Renal cortex interstitium (tissue), 11 donors: ENCODE data around the gene ZC3H15. TPM values are rescaled to one million over a fixed set of nuclear protein-coding genes. Genes with fewer than 3 reads are reported as not detected.
"Not testable (repeated sequence)": the region's sequence is repeated elsewhere in the genome, so short reads cannot be mapped to it uniquely, and the experiment has no call there.

Experiments
- DNase-seq, 11 donors: peaks; one replicate each; pipeline ENCODE4 v3.0.0-alpha.2; 2013; ENCODE audit warnings: low read depth in 9 of 11, low spot score in 4 of 11; ENCODE audit errors: extremely low read depth in 1 of 11
- polyA plus RNA-seq, 3 donors: library from polyadenylated mRNA; unstranded; fragments of 120-200 nt; gene quantifications; one replicate each; pipeline ENCODE4 v1.2.1, GENCODE V29; 2013; ENCODE audit not compliant: insufficient read length in 3 of 3

Gene ZC3H15
- polyA plus RNA-seq, 3 donors, result 108 to 124 (median 116) TPM

DNA sequence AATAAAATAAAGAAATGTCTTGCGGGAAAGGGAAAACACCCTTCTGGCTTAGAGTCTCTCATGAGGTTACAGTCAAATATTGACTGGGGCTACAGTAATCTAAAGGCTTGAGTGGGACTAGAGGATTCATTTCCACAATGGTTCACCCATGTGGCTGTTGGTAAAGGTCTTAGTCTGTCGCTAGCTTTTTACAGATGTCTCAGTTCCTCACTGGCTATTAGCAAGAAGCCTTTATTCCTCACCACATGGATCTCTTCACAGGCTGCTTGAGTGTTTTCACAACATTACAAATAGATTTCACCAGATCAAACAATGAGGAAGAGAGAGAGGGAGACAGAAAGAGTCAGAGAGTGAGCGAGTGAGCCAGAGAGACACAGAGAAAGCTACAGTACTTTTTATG is 8.3 kb upstream of the ZC3H15 start:
- DNase-seq, result no peak

DNA sequence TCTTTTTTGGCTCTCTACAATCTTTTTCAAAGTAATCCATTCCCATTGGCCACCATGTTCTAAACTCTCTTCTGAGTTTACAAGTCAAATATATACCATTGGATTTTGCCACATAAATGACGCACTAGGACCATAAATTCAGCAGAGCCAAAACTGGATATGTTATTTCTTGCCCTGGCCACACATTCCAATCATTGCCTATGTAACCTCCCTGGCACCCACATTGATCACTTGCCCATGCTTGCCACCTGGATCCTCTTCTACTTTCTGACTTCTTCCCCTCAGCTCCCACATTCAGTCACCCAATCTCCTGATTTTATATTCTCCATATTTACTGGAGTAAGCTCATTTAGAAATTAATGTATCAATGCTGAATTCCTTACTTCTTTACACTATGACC is 5.1 kb upstream of the ZC3H15 start:
- no peak for DNase-seq

DNA sequence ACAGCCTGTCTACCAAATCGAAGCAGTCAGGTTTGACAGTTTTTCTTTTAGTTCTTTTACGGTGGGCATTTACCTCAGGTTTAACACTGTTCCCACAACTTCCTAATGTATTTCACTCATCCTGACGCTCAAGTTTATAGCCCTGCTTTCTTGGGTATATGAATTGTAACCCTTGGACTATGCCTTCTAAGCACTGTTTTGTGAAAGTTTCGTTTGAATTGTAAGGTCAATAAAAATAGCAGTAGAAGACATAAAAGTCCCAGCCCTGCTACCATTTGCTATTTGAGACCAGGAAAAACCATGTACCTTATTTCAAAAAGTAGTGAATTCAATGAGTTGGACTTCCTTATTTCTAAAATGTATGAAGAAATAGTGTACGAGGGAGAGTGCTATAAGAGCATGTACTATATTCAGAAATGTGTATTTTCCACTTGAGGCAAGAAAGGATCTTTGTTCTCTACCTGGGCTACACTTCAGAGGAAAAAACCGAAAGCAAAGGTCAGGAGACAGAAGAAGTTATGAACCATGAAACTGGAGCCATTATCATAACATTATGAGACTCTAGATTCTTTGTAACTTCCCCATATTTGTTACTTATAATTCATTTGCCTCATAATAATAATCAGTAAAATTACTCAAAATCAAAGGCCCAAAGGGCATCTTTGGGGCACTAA is 1.9 kb upstream of the ZC3H15 start:
- DNase-seq, result no peak

DNA sequence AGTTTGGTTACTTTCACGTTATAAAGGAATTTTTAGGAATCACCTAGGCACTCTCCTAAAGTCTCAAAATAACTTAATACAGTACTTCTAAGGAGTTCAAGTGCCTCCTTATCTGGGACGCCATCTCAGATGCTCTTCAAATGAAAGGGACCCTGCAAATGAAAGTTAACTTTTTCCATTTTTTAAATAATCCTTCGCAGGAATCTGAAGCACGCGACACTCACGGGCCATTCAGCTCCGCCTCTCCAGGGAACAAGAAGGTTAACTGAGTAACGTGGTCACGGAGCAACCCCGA is 537 bp upstream of the ZC3H15 start:
- DNase-seq, result no peak

DNA sequence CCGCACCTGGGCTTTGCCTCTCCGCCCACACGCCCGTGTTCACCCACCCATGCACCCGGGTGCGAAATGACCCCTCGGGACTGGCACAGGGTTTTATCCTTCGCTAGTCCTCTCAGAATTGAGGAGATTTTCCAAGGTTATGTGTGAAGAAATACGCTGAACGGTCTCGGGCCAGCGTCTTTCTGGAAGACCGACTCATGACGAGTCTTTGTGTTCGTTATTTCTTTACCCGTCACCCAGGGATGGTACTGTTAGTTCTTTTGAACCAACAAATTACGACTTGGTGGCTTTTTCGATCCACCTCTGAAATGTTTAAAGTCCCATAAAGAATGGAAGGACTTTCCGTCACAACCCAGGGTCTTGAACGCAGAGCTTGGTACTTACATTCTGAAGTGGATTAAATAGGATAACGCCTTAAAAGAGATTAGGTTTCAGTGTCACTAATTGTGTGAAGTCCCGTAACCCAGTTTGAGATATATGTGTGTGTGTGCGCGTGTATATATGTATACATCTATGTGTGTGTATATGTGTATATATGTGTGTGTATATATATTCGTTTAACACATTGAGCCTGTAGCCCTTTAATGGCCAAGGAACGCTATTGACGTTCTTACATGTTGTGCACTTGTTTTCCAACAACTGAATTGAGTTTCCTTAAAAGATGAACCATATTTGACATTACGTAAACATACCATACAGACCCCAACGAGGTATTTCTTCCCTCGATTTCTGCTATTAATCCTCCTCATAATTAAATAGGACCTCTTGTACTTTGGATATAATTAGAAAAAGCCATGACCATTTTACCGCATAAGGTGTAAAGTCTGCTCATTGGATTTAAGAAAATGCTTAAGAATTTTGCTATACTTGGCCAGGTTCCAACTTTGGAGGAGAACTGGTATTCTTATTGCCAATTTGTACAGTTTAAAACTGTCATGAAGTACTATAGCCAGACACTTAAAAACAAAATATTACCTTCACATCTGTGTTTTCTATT is 889 bp downstream of the ZC3H15 start:
- peak in 3 of 11 donors; percentile 3 to 21 (median 15) for DNase-seq

DNA sequence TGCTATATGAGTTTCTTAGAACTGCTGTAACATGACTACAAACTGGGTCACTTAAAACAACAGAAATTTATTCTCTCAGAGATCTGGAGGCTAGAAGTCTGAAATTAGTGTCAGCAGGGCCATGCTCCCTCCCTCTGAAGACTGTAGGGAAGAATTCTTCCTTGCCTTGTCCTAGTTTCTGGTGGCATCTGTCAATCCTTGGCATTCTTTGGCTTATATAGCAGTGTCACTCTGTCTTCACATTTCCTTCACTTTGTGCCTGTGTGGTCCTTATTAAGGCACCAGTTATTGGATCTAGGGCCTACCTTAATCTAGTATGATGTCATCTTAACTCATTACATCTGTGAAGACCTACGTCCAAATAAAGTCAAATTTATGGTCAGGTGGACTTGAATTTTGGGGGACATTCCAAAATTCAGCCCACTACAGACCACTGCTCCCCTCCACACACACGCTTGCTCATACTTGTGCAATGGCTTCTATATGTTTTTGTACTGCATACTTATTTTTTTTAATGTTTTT is 7.6 kb downstream of the ZC3H15 start:
- DNase-seq, result no peak

DNA sequence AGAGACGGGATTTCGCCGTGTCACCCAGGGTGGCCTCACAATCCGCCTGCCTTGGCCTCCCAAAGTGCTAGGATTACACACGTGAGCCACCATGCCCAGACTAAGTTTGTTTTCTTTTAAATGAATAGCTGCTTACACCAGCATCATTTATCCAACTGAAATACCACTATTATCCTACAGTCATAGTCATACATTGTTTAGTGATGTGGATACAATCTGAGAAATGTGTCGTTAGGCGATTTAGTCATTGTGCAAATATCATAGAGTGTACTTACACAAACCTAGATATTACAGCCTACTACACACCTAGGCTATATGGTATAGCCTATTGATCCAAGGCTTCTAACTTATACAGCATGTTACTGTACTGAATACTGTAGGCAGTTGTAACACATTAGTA is 10.3 kb downstream of the ZC3H15 start:
- DNase-seq, result no peak

DNA sequence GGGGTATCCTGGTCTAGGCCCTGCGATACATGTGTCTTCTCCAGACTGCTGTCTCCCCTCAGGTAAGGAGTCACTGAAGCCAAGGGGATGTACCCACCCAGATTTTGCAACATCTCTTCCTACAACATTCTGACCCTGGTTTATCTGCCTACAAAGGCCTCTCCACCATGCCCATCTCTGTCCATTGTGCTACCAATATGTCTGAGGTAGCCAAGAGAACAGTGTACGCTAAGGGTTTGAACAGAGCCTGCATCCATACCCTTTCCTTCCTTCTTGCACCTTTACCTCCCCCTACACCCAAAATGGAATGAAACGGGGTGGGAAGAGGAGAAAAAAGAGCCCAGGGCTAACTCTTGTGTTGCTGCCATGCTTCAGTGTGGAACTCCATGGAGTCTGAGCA is 11.9 kb downstream of the ZC3H15 start:
- no peak for DNase-seq

DNA sequence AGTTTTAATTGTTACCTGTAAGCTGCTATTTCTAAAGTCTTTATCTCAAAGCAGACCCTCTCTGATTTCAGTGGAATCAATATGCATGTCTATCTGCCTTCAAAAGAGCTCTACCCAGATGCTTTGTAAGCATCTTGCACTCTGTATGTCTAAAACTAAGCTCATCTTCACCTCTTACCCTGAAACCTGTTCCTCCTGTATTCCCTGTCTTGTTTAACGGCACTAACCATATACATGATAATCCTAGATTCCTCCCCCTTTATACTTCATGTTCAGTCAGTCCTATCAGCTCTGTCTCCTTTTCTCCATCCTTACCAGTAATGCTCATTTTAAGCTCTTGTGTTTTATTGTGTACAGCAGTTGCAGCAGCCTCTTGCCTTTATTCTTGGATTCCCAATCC is 12.8 kb downstream of the ZC3H15 start:
- no peak for DNase-seq

DNA sequence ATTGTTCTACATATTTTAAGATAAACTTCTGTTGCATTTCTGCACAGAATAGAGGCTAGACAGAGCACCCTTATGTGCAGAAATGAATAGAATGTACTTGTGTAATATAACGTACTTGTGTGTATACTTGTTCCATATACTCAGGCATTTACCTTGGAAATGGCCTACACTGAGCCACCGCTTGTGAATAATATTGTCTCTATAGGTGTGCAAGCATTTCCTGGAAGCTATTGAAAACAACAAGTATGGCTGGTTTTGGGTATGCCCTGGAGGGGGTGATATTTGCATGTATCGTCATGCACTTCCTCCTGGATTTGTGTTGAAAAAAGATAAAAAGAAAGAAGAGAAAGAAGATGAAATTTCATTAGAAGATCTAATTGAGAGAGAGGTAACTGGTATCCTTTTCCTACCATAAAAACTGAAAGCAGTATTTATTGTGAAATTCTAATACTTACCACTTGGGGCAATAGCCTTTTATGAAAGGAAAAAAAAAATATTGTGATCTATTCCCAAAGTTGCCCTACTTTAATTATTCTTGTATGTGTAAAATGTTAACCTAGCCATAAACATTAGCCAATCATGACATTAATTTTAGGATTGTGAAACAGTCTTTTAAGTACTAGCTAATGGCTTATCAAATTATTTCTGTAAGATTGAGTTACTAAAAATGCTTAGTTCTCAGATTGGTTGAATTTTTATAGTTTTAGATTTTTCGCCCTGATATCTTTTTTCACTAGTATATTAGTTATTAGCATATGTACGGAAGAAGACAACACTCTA is 18.0 kb downstream of the ZC3H15 start:
- DNase-seq, result no peak

DNA sequence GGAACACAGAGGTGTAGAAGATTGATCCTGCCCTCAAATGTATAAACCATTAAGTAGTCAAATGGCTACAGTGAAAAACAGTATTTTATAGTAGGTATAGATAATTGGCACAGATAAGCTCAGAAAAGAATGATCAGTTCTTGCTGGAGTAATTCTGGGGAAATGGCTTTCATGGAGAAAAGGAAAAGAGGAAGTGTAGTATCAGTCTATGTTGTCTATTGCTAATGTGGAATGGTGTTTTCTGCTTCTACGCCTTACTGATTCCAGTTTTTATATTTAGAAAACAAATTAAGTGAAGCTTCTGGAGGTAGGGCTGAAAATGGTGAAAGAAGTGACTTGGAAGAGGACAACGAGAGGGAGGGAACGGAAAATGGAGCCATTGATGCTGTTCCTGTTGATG is 22.2 kb downstream of the ZC3H15 start:
- DNase-seq, result no peak

DNA sequence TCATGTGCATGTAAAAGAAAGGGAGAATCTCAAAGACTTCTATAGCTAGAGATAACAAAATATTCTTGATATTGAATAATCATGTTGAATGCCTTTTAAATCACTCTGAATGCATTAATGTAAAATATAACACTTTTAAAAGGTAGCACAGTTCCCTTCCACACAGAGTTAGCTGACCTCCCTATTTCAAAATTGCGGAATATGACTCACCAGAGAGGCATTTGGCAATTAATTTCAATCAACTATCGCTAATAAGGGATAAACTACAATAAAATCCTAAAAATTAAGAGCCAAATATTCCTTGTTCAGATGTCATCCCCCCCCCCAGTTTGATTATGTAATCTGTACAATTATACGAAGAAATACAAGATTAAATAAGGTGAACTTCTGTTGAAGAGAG is 29.3 kb downstream of the ZC3H15 start:
- DNase-seq, result no peak

DNA sequence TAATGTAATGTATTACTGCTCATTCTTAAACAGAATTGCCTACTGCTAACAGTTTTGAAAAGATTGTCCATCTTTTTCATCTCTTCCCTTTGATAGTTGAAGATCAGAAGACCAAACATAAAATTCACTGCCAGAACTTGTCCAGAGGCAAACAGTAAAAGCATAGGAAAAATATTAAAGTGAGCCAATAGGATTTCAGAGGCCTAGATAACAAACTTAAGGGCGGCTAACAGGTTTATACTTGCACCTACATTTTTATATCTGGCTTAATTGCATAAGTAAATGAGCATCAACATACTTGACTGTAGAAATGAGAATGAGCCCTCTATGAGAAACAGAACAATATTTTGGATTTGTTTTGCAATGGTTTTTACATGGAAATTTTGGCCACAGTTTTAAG is 30.3 kb downstream of the ZC3H15 start:
- no peak for DNase-seq

DNA sequence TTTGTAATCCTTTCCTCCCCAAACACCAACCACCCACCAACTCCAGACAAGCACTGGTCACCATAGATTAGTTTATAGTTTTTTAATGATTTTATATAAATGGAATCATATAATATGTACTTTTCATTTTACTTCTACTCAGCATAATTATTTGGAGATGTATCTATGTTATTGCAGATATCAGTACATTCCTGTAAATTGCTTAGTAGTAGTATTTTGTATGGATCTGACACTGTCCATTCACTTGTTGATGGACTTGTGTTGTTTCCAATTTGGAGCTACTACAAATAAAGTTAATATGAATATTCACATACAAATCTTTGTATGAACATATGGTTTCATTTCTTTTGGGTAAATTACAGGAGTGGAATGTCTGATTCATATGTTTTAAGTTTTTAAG is 31.0 kb downstream of the ZC3H15 start:
- no peak for DNase-seq

DNA sequence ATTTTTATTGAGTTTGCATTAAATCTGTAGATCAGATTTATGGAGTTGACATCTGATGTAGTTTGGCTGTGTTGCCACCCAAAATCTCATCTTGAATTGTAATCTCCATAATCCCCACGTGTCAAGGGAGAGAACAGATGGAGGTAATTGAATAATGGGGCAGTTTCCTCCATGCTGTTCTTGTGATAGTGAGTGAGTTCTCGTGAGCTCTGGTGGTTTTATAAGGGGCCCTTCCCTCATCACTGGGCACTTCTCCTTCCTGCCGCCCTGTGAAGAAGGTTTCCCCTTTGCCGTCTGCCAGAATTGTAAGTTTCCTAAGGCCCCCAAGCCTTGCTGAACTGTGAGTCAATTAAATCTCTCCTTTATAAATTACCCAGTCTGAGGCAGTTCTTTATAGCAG is 32.2 kb downstream of the ZC3H15 start:
- no peak for DNase-seq

DNA sequence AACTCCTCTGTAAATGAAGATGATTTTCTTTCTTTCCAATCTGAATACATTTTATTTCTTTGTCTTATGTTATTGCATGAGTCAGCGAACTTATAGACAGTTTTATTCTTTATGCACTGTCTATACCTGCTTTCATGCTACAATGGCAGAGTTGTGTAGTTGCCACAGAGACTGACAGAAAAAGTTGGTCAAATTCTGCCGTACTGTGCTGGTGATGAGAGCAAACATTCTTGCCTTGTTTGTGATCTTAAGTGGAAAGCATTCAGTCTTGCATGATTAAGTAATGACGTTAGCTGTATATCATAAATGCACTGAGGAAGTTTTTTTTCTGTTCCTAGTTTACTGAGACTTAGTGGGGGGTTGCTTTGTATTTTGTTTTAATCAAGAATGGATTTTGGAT is 32.9 kb downstream of the ZC3H15 start:
- DNase-seq, result peak in 5 of 11 donors; percentile 6 to 39 (median 30)

DNA sequence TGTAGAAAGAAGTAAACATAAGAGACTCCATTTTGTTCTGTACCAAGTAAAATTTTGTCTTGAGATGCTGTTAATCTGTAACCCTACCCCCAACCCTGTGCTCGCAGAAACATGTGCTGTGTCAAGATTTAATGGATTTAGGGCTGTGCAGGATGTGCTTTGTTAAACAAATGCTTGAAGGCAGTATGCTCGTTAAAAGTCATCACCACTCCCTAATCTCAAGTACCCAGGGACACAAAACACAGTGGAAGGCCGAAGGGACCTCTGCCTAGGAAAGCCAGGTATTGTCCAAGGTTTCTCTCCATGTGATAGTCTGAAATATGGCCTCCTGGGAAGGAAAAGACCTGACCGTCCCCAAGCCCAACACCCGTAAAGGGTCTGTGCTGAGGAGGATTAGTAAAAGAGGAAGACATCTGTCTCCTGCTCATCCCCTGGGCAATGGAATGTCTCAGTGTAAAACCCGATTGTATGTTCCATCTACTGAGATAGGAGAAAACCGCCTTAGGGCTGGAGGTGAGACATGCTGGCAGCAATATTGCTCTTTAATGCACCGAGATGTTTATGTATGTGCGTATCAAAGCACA is 35.6 kb downstream of the ZC3H15 start:
- DNase-seq, result not testable (repeated sequence)

DNA sequence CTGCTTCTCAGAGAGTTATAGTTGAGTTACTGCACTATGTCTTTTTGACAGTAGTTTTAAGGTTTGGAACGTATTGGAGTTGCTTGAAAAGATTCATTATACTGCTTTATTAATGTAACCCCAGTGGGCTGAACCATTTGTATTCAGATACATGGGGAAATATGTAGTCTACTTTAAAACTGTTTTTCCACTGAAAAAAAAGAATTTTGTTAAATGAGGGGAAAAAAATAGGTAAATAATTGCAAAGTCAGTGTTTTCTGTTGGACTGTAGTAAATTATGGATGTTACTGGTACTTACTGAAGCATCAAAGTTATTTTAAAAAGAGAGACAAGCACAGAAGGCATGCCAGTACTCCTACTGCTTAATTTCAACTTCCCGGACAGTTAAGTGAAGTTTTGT is 36.4 kb downstream of the ZC3H15 start:
- no peak for DNase-seq

DNA sequence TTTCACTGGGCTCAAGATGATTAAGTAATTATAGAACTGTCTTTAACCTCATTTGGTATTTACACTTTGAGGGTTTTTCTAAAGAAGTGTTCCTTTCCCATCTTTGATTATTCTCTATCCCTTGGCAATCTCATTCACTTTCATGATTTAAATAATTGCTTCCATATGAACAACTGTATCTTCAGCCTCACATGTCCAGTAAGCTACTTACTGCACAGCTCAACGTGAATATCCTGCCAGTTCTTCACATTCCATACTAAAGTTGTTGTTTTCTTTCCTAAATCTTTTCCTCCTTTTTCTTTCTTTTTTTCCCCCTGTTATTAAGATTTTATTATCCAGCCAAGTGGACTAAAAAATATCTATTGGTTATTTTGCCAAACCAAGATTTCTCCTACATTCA is 37.7 kb downstream of the ZC3H15 start:
- DNase-seq, result no peak
